ENCODE results near the gene FGD2. TPM values are rescaled to one million over a fixed set of nuclear protein-coding genes. Genes with fewer than 3 reads are reported as not detected.

Gene FGD2
- total and polyA plus RNA-seq, 2 experiments from 2014 or later: 0.13 to 0.14 TPM

DNA sequence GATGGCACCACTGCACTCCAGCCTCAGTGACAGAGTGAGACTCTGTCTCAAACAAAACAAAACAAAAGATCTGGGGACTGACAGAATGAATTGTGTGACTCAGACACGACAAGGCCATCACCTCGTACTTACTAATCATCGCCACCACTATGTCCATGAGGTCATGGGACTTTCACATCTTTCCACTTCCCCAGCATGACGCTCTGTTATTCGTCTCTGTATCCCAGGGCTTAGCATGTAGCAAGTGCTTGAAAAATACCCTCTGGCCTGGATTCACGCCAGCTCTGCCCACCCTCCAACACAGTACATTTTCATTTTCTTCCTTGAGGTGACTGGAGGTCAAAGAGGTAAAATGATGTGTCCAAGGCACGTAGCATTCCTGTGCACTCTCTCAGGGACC, 27.8 kb downstream of the FGD2 start (continued):
- TF ChIP-seq EZH2 (IDR thresholded peaks at IDR 0.05; ENCODE audit: low read depth, unreplicated experiment): no peak
- TF ChIP-seq ZNF331 (CRISPR knock-in tag; IDR thresholded peaks at IDR 0.05; ENCODE audit: low read depth): no peak
- no peak for TF ChIP-seq JUNB (IDR thresholded peaks at IDR 0.05; ENCODE audit: unreplicated experiment)
- TF ChIP-seq ZNF114 (CRISPR knock-in tag; IDR thresholded peaks at IDR 0.05): no peak
- TF ChIP-seq EZH2phosphoT487 (IDR thresholded peaks at IDR 0.05; ENCODE audit: unreplicated experiment): no peak
- TF ChIP-seq STAT1 (IDR thresholded peaks at IDR 0.05; ENCODE audit: unreplicated experiment): no peak

DNA sequence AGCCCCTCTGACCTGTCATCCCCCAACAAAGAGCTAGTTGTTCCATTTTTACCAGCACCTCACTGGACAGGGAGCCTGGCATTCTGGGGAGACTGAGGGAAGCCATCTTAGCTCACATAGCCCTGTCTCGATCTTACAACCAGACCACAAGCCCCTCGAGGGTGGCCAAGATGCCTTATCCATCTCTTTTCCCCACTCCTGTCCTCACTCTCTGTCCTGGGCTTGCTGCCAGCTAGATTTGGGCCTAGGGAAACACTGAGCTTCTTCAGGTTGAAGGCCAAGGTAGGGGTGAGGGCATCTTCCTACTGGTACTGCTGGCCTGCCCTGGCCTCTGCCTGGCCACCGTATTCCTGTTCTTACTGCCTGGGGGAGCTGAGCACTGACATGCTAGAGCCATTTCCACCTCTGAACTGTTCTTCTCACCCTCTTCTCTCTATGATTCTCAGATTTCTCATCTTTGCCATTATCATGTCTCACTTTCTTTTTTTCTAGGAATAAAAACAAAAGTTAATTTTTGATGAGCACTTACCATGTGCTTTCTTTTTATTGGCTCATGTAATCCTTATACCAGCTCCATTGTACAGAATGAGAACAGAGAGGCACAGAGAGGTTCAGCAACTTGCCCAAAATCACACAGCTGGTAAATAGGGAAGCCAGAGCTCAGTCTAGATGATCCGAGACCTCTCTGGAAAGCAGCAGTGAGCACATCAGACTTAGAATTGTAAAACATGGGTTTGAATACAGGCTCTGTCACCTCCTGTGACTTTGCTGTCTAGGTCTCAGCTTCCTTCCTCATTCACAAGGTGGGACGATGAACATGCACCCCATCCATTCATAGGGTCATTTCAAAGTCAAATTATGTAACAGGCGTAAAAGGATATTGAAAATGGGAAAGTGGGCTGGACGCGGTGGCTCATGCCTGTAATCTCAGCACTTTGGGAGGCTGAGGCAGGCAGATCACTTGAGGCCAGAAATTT, 28.7 kb downstream of the FGD2 start:
- Histone ChIP-seq H3K36me3 (ENCODE audit: insufficient read depth) (peaks cover 8% of the 10 kb centered on the region; the same call in 1 of the 2 replicates), H3K9me2 (ENCODE audit: insufficient read depth) (no peaks in the 10 kb centered on the region), H3K4me1 (ENCODE audit: insufficient read depth) (no peaks in the 10 kb centered on the region), H3K27me3 (ENCODE audit: insufficient read depth) (no peaks in the 10 kb centered on the region), H3K4me2 (no peak overlapping the region), H3K79me2 (replicated peaks; ENCODE audit: insufficient read depth) (no peaks in the 10 kb centered on the region), H2AFZ (no peak overlapping the region), H3K4me3 (no peak overlapping the region), H3K27ac (ENCODE audit: low read depth) (no peak overlapping the region), H4K20me1 (replicated peaks; ENCODE audit: insufficient read depth) (no peaks in the 10 kb centered on the region), H3F3A (replicated peaks; ENCODE audit: low read depth) (0 out of 2 replicates have a peak, but pooled peaks cover 3% of the 10 kb centered on the region)
- Mint-ChIP-seq H3K4me1 (peaks cover 9% of the 10 kb centered on the region; the same call in 2 of the 3 replicates), H3K4me3 (no peak overlapping the region), H3K36me3 (ENCODE audit: low read depth) (peaks cover 12% of the 10 kb centered on the region), H3K27me3 (ENCODE audit: insufficient read depth, low read depth, poor library complexity) (peaks cover 10% of the 10 kb centered on the region), H3K27ac (no peak overlapping the region), H3K9me3 (peaks cover 18% of the 10 kb centered on the region)
- DNase-seq (ENCODE audit: low spot score) (no peak), ATAC-seq (no peak)
- TF ChIP-seq STAT1 (IDR thresholded peaks at IDR 0.05; ENCODE audit: unreplicated experiment) (no peak), CREB1 (CRISPR knock-in tag; IDR thresholded peaks at IDR 0.05; ENCODE audit: low read depth) (no peak)

DNA sequence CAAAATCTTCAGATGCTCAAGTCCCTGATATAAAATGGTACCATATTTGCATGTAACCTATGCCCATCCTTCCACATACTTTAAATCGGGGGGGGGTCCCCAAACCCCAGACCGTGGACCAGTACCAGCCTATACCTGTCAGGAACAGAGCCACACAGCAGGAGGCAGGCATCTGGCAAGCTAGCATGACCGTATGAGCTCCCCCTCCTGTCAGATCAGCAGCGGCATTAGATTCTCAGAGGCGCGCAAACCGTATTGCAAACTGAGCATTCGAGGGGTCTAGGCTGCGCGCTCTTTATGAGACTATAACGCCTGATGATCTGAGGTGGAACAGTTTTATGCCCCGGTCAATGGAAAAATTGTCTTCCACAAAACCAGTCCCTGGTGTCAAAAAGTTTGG, 30.7 kb downstream of the FGD2 start:
- no peak overlapping the region for H3K27ac Mint-ChIP-seq
- Histone ChIP-seq H3K9me2 (ENCODE audit: insufficient read depth) (peaks cover 6% of the 10 kb centered on the region; the same call in 1 of the 2 replicates), H3K27me3 (ENCODE audit: insufficient read depth) (no peaks in the 10 kb centered on the region), H3K4me1 (ENCODE audit: insufficient read depth) (no peaks in the 10 kb centered on the region), H4K20me1 (replicated peaks; ENCODE audit: insufficient read depth) (no peaks in the 10 kb centered on the region), H3K27ac (ENCODE audit: low read depth) (no peak overlapping the region), H2AFZ (no peak overlapping the region), H3K36me3 (ENCODE audit: insufficient read depth) (no peaks in the 10 kb centered on the region), H3K4me3 (no peak overlapping the region), H3K79me2 (replicated peaks; ENCODE audit: insufficient read depth) (no peaks in the 10 kb centered on the region), H3F3A (replicated peaks; ENCODE audit: low read depth) (0 out of 2 replicates have a peak, but pooled peaks cover 3% of the 10 kb centered on the region), H3K4me2 (no peak overlapping the region)
- TF ChIP-seq, protein P1, sequence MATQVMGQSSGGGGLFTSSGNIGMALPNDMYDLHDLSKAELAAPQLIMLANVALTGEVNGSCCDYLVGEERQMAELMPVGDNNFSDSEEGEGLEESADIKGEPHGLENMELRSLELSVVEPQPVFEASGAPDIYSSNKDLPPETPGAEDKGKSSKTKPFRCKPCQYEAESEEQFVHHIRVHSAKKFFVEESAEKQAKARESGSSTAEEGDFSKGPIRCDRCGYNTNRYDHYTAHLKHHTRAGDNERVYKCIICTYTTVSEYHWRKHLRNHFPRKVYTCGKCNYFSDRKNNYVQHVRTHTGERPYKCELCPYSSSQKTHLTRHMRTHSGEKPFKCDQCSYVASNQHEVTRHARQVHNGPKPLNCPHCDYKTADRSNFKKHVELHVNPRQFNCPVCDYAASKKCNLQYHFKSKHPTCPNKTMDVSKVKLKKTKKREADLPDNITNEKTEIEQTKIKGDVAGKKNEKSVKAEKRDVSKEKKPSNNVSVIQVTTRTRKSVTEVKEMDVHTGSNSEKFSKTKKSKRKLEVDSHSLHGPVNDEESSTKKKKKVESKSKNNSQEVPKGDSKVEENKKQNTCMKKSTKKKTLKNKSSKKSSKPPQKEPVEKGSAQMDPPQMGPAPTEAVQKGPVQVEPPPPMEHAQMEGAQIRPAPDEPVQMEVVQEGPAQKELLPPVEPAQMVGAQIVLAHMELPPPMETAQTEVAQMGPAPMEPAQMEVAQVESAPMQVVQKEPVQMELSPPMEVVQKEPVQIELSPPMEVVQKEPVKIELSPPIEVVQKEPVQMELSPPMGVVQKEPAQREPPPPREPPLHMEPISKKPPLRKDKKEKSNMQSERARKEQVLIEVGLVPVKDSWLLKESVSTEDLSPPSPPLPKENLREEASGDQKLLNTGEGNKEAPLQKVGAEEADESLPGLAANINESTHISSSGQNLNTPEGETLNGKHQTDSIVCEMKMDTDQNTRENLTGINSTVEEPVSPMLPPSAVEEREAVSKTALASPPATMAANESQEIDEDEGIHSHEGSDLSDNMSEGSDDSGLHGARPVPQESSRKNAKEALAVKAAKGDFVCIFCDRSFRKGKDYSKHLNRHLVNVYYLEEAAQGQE (IDR thresholded peaks at IDR 0.05; ENCODE audit: unreplicated experiment): no peak
- TF ChIP-seq, protein P2, sequence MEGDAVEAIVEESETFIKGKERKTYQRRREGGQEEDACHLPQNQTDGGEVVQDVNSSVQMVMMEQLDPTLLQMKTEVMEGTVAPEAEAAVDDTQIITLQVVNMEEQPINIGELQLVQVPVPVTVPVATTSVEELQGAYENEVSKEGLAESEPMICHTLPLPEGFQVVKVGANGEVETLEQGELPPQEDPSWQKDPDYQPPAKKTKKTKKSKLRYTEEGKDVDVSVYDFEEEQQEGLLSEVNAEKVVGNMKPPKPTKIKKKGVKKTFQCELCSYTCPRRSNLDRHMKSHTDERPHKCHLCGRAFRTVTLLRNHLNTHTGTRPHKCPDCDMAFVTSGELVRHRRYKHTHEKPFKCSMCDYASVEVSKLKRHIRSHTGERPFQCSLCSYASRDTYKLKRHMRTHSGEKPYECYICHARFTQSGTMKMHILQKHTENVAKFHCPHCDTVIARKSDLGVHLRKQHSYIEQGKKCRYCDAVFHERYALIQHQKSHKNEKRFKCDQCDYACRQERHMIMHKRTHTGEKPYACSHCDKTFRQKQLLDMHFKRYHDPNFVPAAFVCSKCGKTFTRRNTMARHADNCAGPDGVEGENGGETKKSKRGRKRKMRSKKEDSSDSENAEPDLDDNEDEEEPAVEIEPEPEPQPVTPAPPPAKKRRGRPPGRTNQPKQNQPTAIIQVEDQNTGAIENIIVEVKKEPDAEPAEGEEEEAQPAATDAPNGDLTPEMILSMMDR (conservative IDR thresholded peaks at IDR 0.05; ENCODE audit: low read depth in 2 of 2): peak; percentile 25 to 37
- H3K36me3 Mint-ChIP-seq (ENCODE audit: low read depth): no peaks in the 10 kb centered on the region; the same call in 2 of the 3 replicates
- ATAC-seq: peak; percentile 58; the same call in 2 of the 3 replicates
- H3K4me1 Mint-ChIP-seq: peaks cover 9% of the 10 kb centered on the region; the same call in 2 of the 3 replicates
- DNase-seq (ENCODE audit: low spot score): peak; percentile 50
- peaks cover 3% of the 10 kb centered on the region; the same call in 2 of the 3 replicates for H3K9me3 Mint-ChIP-seq
- H3K4me3 Mint-ChIP-seq: no peak overlapping the region
- peaks cover 14% of the 10 kb centered on the region for H3K27me3 Mint-ChIP-seq (ENCODE audit: insufficient read depth, low read depth, poor library complexity)
